Measurements from ENCODE around the gene OPRD1. TPM values are rescaled to one million over a fixed set of nuclear protein-coding genes. Genes with fewer than 3 reads are reported as not detected.
A peak's percentile ranks its signal among the peaks of the same experiment; 100 is the strongest.

OPRD1 gene
- polyA plus RNA-seq, 4 donors: 0.31 to 0.33 (median 0.31) TPM

- no peak for DNase-seq (ENCODE audit: low read depth in 4 of 4, low spot score in 3 of 4)
These were observed 66.8 kb downstream of the OPRD1 start for GRCh38 chr1:28878796-28879195.

- DNase-seq (ENCODE audit: low read depth in 4 of 4, low spot score in 3 of 4): peak; percentile 77 to 80 (median 78)
These were observed 70.1 kb downstream of the OPRD1 start for GRCh38 chr1:28882009-28882628.

GRCh38 chr1:28883242-28883616 lies 71.3 kb downstream of the OPRD1 start:
- DNase-seq (ENCODE audit: low read depth in 4 of 4, low spot score in 3 of 4): no peak

- no peak for DNase-seq (ENCODE audit: low read depth in 4 of 4, low spot score in 3 of 4)
These were observed 73.5 kb downstream of the OPRD1 start for GRCh38 chr1:28885472-28885877.

GRCh38 chr1:28885977-28886730 lies 74.2 kb downstream of the OPRD1 start:
- DNase-seq (ENCODE audit: low read depth in 4 of 4, low spot score in 3 of 4): no peak

GRCh38 chr1:28886731-28887418 lies 74.9 kb downstream of the OPRD1 start:
- DNase-seq (ENCODE audit: low read depth in 4 of 4, low spot score in 3 of 4): peak; percentile 59 to 60 (median 60)

- no peak for DNase-seq (ENCODE audit: low read depth in 4 of 4, low spot score in 3 of 4)
These were observed 75.5 kb downstream of the OPRD1 start for GRCh38 chr1:28887419-28887834.

GRCh38 chr1:28887835-28888682 lies 76.1 kb downstream of the OPRD1 start:
- DNase-seq (ENCODE audit: low read depth in 4 of 4, low spot score in 3 of 4): no peak

GRCh38 chr1:28888915-28889314 lies 76.9 kb downstream of the OPRD1 start:
- no peak for DNase-seq (ENCODE audit: low read depth in 4 of 4, low spot score in 3 of 4)

GRCh38 chr1:28889357-28889756 lies 77.4 kb downstream of the OPRD1 start:
- DNase-seq (ENCODE audit: low read depth in 4 of 4, low spot score in 3 of 4): no peak

GRCh38 chr1:28890435-28890834 lies 78.5 kb downstream of the OPRD1 start:
- DNase-seq (ENCODE audit: low read depth in 4 of 4, low spot score in 3 of 4): no peak

- DNase-seq (ENCODE audit: low read depth in 4 of 4, low spot score in 3 of 4): no peak
These were observed 78.9 kb downstream of the OPRD1 start for GRCh38 chr1:28890836-28891235.

- no peak for DNase-seq (ENCODE audit: low read depth in 4 of 4, low spot score in 3 of 4)
These were observed 79.3 kb downstream of the OPRD1 start for GRCh38 chr1:28891256-28891655.

- DNase-seq (ENCODE audit: low read depth in 4 of 4, low spot score in 3 of 4): no peak
These were observed 81.6 kb downstream of the OPRD1 start for GRCh38 chr1:28893403-28894102.

GRCh38 chr1:28894785-28895184 lies 82.8 kb downstream of the OPRD1 start:
- DNase-seq (ENCODE audit: low read depth in 4 of 4, low spot score in 3 of 4): no peak

- DNase-seq (ENCODE audit: low read depth in 4 of 4, low spot score in 3 of 4): no peak
These were observed 84.1 kb downstream of the OPRD1 start for GRCh38 chr1:28895896-28896608.

GRCh38 chr1:28896609-28896986 lies 84.6 kb downstream of the OPRD1 start:
- no peak for DNase-seq (ENCODE audit: low read depth in 4 of 4, low spot score in 3 of 4)

- no peak for DNase-seq (ENCODE audit: low read depth in 4 of 4, low spot score in 3 of 4)
These were observed 85.8 kb downstream of the OPRD1 start for GRCh38 chr1:28897789-28898188.

- DNase-seq (ENCODE audit: low read depth in 4 of 4, low spot score in 3 of 4): no peak
These were observed 86.5 kb downstream of the OPRD1 start for GRCh38 chr1:28898405-28898881.
